Activated CD8-positive, alpha-beta memory T cell treated with anti-CD3 and anti-CD28 coated beads for 24 hours (primary cell): ENCODE measurements around the gene TRIP13.

ENCODE experiments used
- DNase-seq: peaks from one replicate; pipeline ENCODE4 v3.0.0-alpha.2; 2020

The TRIP13 gene

DNA sequence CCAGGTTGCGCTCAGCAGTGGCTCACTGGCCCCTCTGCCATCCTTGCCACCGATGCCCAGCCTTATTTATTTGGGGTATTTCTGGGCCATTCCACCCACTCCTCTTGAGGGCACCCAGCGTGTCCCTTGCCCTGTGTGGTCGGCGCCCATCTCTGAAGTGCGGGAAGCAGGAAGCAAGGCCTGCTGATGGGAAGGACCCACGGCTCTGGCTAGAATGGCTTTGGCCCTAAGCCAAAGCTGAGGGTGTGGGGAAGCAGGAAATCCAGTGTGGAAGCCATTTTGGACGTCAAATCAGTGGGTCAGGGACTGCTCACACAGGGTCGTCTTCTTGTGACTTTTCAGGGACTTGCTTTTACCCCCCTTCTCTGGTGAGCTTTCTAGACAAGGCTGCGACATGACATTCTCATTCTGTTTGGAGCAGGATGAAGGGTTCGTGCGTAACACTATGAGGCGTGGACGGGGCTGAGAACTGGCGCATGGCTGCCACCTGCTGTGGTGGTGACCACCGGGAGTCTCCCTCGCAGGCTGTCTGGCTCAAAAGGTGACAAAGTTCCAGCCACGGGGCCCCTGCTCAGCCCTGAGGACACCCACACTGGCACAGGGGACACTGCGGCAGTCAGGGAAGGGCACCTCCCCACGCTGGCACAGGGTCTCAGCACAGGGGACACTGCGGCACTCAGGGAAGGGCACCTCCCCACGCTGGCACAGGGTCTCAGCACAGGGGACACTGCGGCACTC is 65.2 kb downstream of the TRIP13 start:
- peak; percentile 58 for DNase-seq

- DNase-seq = peak; percentile 57
Observed at GRCh38 chr5:958701-959571, 66.3 kb downstream of the TRIP13 start.

DNA sequence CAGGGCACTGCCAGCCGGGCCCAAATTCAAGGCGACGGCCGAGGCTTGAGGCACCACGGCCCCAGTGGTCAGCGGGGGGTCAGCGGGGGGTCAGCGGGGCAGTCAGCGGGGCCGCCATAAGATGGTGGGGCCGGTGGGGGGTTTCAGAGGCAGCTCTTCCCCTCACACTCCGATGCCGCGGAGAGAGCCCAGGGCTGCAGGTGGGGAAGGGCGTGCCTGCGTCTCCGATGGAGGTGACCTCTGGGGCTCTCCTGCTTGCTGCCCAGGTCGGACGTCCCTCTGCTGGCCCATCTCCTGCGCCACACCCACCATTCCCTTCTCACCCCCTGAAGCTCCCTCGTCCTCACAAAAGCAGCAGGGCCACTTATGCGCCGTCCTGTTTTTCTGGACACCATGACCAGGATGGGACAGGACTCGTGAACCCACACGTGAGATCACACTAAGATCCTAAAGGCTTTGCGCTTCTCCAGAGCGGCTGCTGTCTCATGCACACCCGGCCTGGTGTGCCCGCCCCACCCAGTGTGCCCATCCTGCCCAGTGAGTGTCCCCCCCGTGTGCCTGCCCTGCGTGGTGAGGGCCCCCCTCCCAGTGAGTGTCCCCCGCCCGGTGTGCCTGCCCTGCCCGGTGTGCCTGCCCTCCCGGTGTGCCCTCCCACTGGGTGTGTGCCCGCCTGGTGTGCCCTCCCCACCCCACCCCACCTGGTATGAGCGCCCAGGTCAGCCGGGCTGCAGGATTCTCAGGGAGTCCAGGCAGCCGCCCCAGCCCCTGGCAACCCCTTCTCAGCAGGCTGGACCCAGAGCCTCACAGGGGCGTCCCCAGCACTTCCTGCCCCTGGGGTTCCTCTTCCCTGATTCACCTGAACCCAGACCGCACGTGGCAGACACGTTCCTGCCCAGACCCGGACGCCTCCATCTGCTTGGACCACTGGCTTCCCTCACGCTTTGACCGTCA is 67.2 kb downstream of the TRIP13 start:
- peak; percentile 51 for DNase-seq

DNA sequence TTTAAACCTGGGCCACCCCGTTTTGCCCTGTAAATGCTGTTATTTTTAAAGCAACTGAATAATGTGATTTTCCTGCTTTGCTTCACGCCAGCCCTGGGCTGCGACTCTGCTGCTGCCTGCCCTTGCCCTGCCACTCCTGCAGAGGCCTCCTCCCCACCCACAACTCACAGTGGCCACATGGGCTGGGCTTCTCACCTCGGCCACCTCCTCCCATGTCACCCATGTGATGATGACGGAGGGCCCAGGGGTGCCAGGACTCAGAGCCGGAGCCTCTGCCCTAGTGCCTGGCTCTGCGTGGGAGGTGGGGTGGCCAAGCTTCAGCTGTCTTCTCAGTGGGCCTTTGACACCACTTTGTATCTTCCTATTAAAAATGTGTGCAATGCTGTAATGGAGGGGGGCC is 67.9 kb downstream of the TRIP13 start:
- peak; percentile 55 for DNase-seq

- DNase-seq = no peak
Observed at GRCh38 chr5:961002-961710, 68.5 kb downstream of the TRIP13 start.

- peak; percentile 56 for DNase-seq
Observed at GRCh38 chr5:961711-962240, 69.1 kb downstream of the TRIP13 start.

GRCh38 chr5:962386-962785 is 69.7 kb downstream of the TRIP13 start:
- peak; percentile 52 for DNase-seq

DNA sequence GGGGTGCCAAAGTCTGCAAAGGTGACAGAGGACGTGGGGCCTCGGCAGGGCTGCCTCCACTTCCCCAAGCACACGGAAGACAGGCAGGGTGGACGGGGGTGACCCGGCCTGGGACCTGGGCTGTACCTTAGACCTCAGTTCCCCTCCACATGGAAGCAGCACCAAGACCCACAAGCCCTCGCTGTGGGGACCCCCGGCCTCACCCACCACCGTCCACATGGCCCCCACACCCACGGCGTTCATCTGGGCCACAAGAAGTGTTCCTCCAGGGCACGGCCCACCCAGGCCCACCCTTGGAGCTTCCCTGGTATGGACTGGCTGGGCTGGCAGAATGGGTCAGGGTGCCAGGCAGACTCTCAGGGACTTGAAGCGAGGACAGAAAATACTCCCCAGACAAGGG is 70.1 kb downstream of the TRIP13 start:
- no peak for DNase-seq

- no peak for DNase-seq
Observed at GRCh38 chr5:963310-963672, 70.6 kb downstream of the TRIP13 start.

DNA sequence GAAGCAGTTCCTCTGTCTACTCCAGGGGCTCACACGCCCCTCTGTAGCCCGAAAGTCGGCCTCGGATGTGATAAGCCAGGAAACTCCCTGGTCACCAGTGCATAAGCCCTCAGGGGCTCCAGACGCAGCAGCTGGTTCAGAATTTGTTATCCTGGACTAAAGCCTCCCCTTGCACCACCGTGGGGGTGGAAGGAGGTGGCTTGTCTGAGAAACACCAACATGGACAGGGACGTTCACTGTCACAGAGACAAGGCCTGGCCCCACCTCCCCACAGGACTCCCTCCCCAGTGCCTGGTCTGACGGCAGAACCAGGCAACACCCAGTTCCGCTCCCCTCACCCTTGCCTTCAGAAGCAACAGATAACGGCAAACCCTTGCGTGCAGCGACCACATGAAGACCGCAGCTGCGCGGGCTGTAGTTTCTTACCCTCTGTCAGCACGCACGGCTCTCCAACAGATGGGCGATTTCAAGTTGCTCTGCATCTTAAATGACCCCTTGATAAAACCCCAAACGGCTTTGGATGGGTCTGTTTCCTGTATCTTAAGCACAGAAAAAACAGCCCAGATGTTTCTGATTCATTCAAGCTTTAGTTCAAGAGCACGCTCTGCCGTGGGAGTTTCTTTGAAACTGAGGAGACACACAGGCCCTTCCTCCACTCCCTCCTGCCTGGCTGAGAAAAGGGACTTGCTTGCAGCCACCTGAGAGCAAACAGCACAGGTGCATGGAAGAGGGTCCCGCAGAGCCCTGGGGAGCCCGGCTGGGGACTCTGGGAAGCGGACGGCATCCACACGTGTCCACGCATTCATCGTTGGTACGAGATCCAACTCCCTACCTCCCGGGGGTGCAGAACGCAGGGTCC is 71.2 kb downstream of the TRIP13 start:
- DNase-seq = peak; percentile 78

DNA sequence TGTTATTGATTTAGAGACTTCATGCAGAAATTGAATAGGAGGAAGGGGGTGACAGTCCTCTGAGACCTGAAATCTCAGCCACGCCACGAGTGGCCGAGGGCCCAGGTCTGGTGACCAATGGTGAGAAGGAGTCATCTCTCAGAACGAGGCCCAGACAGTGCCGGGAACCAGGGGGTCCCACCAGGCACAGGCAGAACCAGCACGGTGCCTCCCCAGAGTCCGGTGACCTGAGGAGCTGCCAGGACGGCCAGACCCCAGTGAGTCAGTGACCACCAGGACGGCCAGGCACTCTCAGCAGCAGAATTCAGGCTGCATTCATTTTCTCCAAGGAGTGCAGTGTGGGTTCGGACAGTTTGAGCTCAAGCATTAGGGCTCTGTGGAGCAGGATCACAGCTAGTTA is 72.1 kb downstream of the TRIP13 start:
- DNase-seq = peak; percentile 53

DNA sequence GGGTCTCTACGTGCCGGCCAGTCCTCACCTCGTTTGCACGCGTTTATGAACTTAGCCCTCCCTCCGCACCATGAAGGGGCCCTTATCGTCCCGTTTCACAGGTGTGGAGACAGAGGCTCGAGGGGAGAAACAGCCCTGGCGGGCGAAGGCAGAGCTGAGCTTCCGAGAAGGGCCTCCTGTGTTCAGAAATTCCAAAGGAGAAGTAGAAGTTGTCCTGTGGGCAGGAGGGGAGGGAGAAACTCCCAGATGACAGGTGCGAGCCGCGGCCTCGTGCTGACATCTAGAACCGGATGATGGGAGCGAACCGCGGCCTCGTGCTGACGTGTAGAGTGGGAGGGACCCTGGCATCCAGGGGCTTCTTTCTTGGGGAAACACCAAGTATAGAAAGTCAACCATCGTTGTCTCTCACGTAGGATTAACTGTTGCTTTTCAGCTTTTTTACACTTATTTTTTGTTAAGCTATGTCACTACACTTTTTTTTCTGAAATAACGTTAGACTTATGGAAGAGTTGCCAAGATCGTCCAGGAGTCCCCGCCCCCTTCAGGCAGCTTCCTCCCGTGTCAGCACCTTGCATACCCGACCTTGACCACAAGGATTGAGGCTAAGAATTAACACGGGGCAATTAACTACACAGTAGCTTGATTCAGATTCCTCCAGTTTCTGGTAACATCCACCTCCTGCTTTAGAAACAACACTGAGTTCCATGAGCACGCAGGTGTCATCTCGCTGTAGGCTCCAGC is 73.1 kb downstream of the TRIP13 start:
- peak; percentile 50 for DNase-seq

- no peak for DNase-seq
Observed at GRCh38 chr5:966345-966710, 73.6 kb downstream of the TRIP13 start.

GRCh38 chr5:966941-967340 is 74.3 kb downstream of the TRIP13 start:
- peak; percentile 17 for DNase-seq
